HepG2 (cell line): ENCODE measurements around the gene SRBD1. TPM values are rescaled to one million over a fixed set of nuclear protein-coding genes. Genes with fewer than 3 reads are reported as not detected.

Experiments
- ATF7 ChIP-seq, 2 experiments: fragments of 450-650 bp in 1 of 2; sonication (generic) in 1 of 2; formaldehyde crosslinking in 1 of 2; IDR thresholded peaks; 2 replicates each; pipeline versions ENCODE4 v1.4.0 to v1.6.1; 2016 to 2020; ENCODE audit warnings: antibody characterized with exemption in 1 of 2, mild to moderate bottlenecking in 1 of 2, missing genetic modification reagents in 1 of 2
- HNF4G ChIP-seq, 2 experiments: sonication (generic) in 1 of 2; formaldehyde crosslinking in 1 of 2; IDR thresholded peaks; 2 replicates each; pipeline versions ENCODE4 v1.4.0 to v1.6.1; 2011 to 2020; ENCODE audit warnings: borderline replicate concordance in 2 of 2, low read depth in 2 of 2, mild to moderate bottlenecking in 2 of 2, low read length in 1 of 2, missing genetic modification reagents in 1 of 2, moderate library complexity in 1 of 2
- NFKBIZ ChIP-seq: IDR thresholded peaks from 2 replicates; pipeline ENCODE4 v1.6.1; 2018; ENCODE audit warnings: missing genetic modification reagents, missing compliant biosample characterization
- PHF5A ChIP-seq: IDR thresholded peaks from one replicate; pipeline ENCODE4 v1.6.1; 2018; ENCODE audit warnings: low read depth, missing genetic modification reagents; ENCODE audit not compliant: unreplicated experiment
- RARA ChIP-seq: IDR thresholded peaks from 2 replicates; pipeline ENCODE4 v1.6.1; 2016; ENCODE audit warnings: missing genetic modification reagents, missing compliant biosample characterization
- ZBTB34 ChIP-seq: sonication (generic); formaldehyde crosslinking; IDR thresholded peaks from 2 replicates; pipeline ENCODE4 v1.8.0; 2022; ENCODE audit warnings: mild to moderate bottlenecking, missing genetic modification reagents
- ZFP1 ChIP-seq: IDR thresholded peaks from 2 replicates; pipeline ENCODE4 v1.6.1; 2016
- ZNF646 ChIP-seq: sonication (generic); formaldehyde crosslinking; IDR thresholded peaks from 2 replicates; pipeline ENCODE4 v1.9.0; 2021; ENCODE audit warnings: mild to moderate bottlenecking, missing genetic modification reagents
- polyA plus RNA-seq, 8 experiments: library from polyadenylated mRNA; depleted of rRNA in 3 of 8; stranded (reverse) in 7 of 8; unstranded in 1 of 8; fragments of >200 nt; fragmentation: Illumina TruSeq in 4 of 8; extraction: Trizol in 4 of 8; gene quantifications; 2 replicates each; pipeline versions ENCODE4 v1.2.1 to v1.2.3, GENCODE V29; 2011 to 2016; ENCODE audit warnings: low read depth in 4 of 8, missing spikeins in 1 of 8, mixed read lengths in 1 of 8; ENCODE audit not compliant: insufficient read depth in 1 of 8
- total RNA-seq, 5 experiments: library from RNA; depleted of rRNA; stranded (reverse); fragments of >200 nt; fragmentation: Illumina TruSeq; extraction: Trizol; gene quantifications; 2 replicates each; pipeline ENCODE4 v1.2.3, GENCODE V29; 2016; ENCODE audit warnings: low read depth in 1 of 5

The SRBD1 gene
- total and polyA plus RNA-seq, 2 of the 13 experiments (the other 11 are each of a cell fraction or from before 2014, with no cell fraction given), result 3.2 to 23.9 TPM

GRCh38 chr2:45344502-45344901, 266.6 kb downstream of the SRBD1 start (continued):
- no peak for TF ChIP-seq ZBTB34 (CRISPR knock-in tag)
- TF ChIP-seq RARA (CRISPR knock-in tag), result no peak
- TF ChIP-seq HNF4G (IDR thresholded peaks at IDR 0.05; ENCODE audit: borderline replicate concordance, low read depth, low read length), result no peak
- TF ChIP-seq HNF4G (CRISPR knock-in tag; IDR thresholded peaks at IDR 0.05; ENCODE audit: borderline replicate concordance, low read depth), result no peak
- no peak for TF ChIP-seq NFKBIZ (CRISPR knock-in tag)
- TF ChIP-seq ZNF646, result no peak
- no peak for TF ChIP-seq ZFP1 (CRISPR knock-in tag)
- TF ChIP-seq ATF7 (IDR thresholded peaks at IDR 0.05), result no peak
- no peak for TF ChIP-seq ATF7 (CRISPR knock-in tag; IDR thresholded peaks at IDR 0.05)
- TF ChIP-seq PHF5A (CRISPR knock-in tag), result no peak
